RWPE2 (cell line): ENCODE data around the gene C11orf86.

Source experiments
- ATAC-seq: fragments of 200-7000 bp; cut with Tn5 transposase; 3 replicates; pipeline ENCODE4 v1.9.1; 2021; ENCODE audit warnings: low read depth
- DNase-seq: peaks from one replicate; pipeline ENCODE4 v3.0.0-alpha.2; 2020; ENCODE audit warnings: low spot score
- H3K27ac ChIP-seq: fragments of 450-650 bp; 2 replicates; pipeline ENCODE4 v1.5.1; 2017; ENCODE audit warnings: mild to moderate bottlenecking; ENCODE audit not compliant: poor library complexity, severe bottlenecking
- H3K27me3 ChIP-seq: fragments of 250-450 bp; sonication (Bioruptor Pico); 2 replicates; pipeline ENCODE4 v1.5.1; 2021; ENCODE audit warnings: mild to moderate bottlenecking, moderate library complexity; ENCODE audit not compliant: insufficient read depth, poor library complexity, severe bottlenecking
- H3K36me3 ChIP-seq: fragments of 250-450 bp; sonication (Bioruptor Pico); 2 replicates; pipeline ENCODE4 v1.5.1; 2020; ENCODE audit warnings: low read depth, mild to moderate bottlenecking, moderate library complexity
- H3K4me1 ChIP-seq: fragments of 250-450 bp; sonication (Bioruptor Pico); 2 replicates; pipeline ENCODE4 v1.5.1; 2021; ENCODE audit warnings: mild to moderate bottlenecking, moderate library complexity; ENCODE audit not compliant: insufficient read depth, poor library complexity, severe bottlenecking
- H3K4me3 ChIP-seq: fragments of 250-450 bp; sonication (Bioruptor Pico); 2 replicates; pipeline ENCODE4 v1.5.1; 2021; ENCODE audit warnings: mild to moderate bottlenecking, moderate library complexity; ENCODE audit not compliant: severe bottlenecking
- H3K9me3 ChIP-seq: fragments of 250-450 bp; sonication (Bioruptor Pico); 2 replicates; pipeline ENCODE4 v1.5.1; 2021; ENCODE audit warnings: mild to moderate bottlenecking, moderate library complexity; ENCODE audit not compliant: severe bottlenecking
- CTCF ChIP-seq: fragments of 450-650 bp; IDR thresholded peaks from one replicate; pipeline ENCODE4 v1.5.1; 2017; ENCODE audit warnings: mild to moderate bottlenecking, moderate library complexity; ENCODE audit not compliant: poor library complexity, severe bottlenecking

The C11orf86 gene

DNA sequence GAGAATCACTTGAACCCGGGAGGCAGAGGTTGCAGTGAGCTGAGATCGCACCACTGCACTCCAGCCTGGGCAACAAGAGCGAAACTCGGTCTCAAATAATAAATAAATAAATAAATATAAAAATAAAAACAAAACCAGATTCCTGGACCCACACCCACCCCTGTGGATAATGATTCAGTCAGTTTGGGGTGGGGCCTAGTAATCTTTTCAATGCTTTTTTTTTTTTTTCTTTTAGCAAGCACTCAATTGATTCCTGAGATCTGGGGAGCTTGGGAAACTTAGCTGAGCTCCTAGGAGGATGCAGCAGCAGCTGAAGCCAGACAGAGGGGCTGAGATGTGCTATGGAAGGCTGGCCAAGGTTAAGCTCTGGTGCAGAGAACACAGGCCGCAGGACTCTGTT, 12.3 kb upstream of the C11orf86 start:
- ATAC-seq (no peak), DNase-seq (peak; percentile 8)
- TF ChIP-seq CTCF: no peak
- Histone ChIP-seq H3K27me3 (no peaks in the 10 kb centered on the region), H3K27ac (no peak overlapping the region), H3K9me3 (no peaks in the 10 kb centered on the region), H3K4me1 (peaks cover 18% of the 10 kb centered on the region), H3K4me3 (no peak overlapping the region), H3K36me3 (no peaks in the 10 kb centered on the region)

DNA sequence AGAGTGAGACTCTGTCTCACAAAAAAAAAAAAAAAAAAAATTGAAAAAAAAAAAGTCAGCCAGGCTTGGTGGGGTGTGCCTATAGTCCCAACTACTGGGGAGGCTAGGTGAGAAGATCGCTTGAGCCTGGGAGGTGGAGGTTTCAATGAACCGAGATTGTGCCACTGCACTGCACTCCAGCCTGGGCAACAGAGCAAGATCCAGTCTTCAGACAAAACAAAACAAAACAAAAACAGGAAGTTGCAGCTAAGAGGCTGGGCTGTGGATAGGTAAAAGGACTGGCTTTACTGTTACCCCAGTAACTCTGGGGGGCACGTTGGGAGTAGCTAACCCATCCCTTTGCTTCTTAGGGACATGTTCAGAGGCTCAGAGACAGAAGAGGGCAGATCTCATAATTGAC, 10.6 kb upstream of the C11orf86 start:
- H3K4me1 ChIP-seq: peaks cover 21% of the 10 kb centered on the region
- no peaks in the 10 kb centered on the region for H3K36me3 ChIP-seq
- no peak for TF ChIP-seq CTCF
- H3K27ac ChIP-seq: no peak overlapping the region
- no peak overlapping the region for H3K4me3 ChIP-seq
- H3K27me3 ChIP-seq: no peaks in the 10 kb centered on the region
- DNase-seq (no peak), ATAC-seq (no peak)
- no peaks in the 10 kb centered on the region for H3K9me3 ChIP-seq

GRCh38 chr11:66966351-66966750, 8.8 kb upstream of the C11orf86 start:
- DNase-seq (no peak), ATAC-seq (no peak)
- TF ChIP-seq CTCF: no peak
- H3K36me3 ChIP-seq: no peaks in the 10 kb centered on the region
- no peaks in the 10 kb centered on the region for H3K27me3 ChIP-seq
- H3K4me1 ChIP-seq: peaks cover 37% of the 10 kb centered on the region
- H3K27ac ChIP-seq: peak overlapping the region; percentile 95
- H3K4me3 ChIP-seq: no peak overlapping the region
- H3K9me3 ChIP-seq: no peaks in the 10 kb centered on the region

- Histone ChIP-seq H3K36me3 (no peaks in the 10 kb centered on the region), H3K27me3 (no peaks in the 10 kb centered on the region), H3K4me1 (peaks cover 43% of the 10 kb centered on the region), H3K4me3 (no peak overlapping the region), H3K27ac (peak overlapping the region; percentile 95), H3K9me3 (no peaks in the 10 kb centered on the region)
- ATAC-seq: peak; percentile 66
- TF ChIP-seq CTCF: no peak
- peak; percentile 78 for DNase-seq
These were observed 7.3 kb upstream of the C11orf86 start for GRCh38 chr11:66967670-66968425.

DNA sequence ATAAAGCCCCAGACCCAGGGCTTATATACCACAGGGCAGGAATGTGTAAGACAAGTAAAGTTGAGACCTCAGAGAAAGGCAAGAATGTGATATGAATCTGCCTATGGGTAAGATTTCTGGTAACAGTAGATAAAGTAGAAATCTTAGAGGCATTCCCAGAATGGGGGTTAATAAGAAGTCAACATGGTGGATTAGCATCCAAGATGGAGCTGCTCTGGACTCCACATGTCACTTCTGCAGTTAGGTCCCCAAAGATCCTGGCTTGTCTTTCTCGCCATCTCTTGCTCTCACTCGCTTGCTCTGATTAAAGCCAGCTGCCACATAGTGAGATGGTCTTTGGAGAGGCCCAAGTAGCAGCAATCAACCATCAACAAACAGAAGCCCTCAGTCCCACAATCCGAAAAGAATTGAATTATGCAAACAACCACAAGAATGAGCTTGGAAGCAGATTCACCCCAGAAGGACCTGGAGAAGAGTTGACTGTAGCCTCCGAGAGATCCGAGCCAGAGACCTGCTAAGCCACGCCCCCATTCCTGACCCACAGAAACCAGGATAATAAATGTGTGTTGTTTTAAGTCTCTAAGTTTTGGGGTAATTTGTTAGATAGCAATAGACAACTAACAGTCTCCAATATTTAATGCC, 5.4 kb upstream of the C11orf86 start:
- Histone ChIP-seq H3K9me3 (no peaks in the 10 kb centered on the region), H3K27ac (peak overlapping the region; percentile 95), H3K4me3 (no peak overlapping the region), H3K4me1 (peaks cover 54% of the 10 kb centered on the region), H3K27me3 (no peaks in the 10 kb centered on the region), H3K36me3 (no peaks in the 10 kb centered on the region)
- TF ChIP-seq CTCF: no peak
- DNase-seq (no peak), ATAC-seq (no peak)
